Mesenchymal stem cell (in vitro differentiated cells and primary cell): ENCODE data around the gene SUSD5.

Experiments used
- DNase-seq: peaks from one replicate; pipeline ENCODE4 v3.0.0-alpha.2; 2013
- H2AFZ ChIP-seq: one replicate; pipeline ENCODE4 v1.6.1; 2013; ENCODE audit warnings: low read depth, mild to moderate bottlenecking, control low read depth, inconsistent platforms, low read length, moderate library complexity
- H2AK5ac ChIP-seq: 2 replicates; pipeline ENCODE4 v1.6.1; 2013; ENCODE audit warnings: low read length, moderate library complexity, mild to moderate bottlenecking, inconsistent platforms; ENCODE audit not compliant: severe bottlenecking
- H2BK120ac ChIP-seq: one replicate; pipeline ENCODE4 v1.6.1; 2013; ENCODE audit warnings: low read depth, mild to moderate bottlenecking, inconsistent platforms, low read length, moderate library complexity
- H2BK12ac ChIP-seq, 2 experiments: one replicate each; pipeline ENCODE4 v1.6.1; 2013; ENCODE audit warnings: inconsistent platforms in 2 of 2, low read length in 2 of 2, mild to moderate bottlenecking in 2 of 2, moderate library complexity in 2 of 2, control low read depth in 1 of 2
- H2BK15ac ChIP-seq: one replicate; pipeline ENCODE4 v1.6.1; 2013; ENCODE audit warnings: mild to moderate bottlenecking, low read depth, inconsistent platforms; ENCODE audit not compliant: poor library complexity, severe bottlenecking
- H2BK5ac ChIP-seq: 2 replicates; pipeline ENCODE4 v1.6.1; 2013; ENCODE audit warnings: low read depth, mild to moderate bottlenecking, low read length, control low read depth, inconsistent platforms; ENCODE audit not compliant: poor library complexity, severe bottlenecking
- H3K14ac ChIP-seq, 2 experiments: one replicate each; pipeline ENCODE4 v1.6.1; 2013; ENCODE audit warnings: inconsistent platforms in 2 of 2, low read length in 2 of 2, control low read depth in 1 of 2, mild to moderate bottlenecking in 1 of 2, moderate library complexity in 1 of 2
- H3K18ac ChIP-seq, 2 experiments: one replicate each; pipeline ENCODE4 v1.6.1; 2013; ENCODE audit warnings: inconsistent platforms in 2 of 2, low read length in 2 of 2, control low read depth in 1 of 2, low read depth in 1 of 2, mild to moderate bottlenecking in 1 of 2
- H3K23ac ChIP-seq, 2 experiments: one replicate each; pipeline ENCODE4 v1.6.1; 2013; ENCODE audit warnings: inconsistent platforms in 2 of 2, low read length in 2 of 2, mild to moderate bottlenecking in 2 of 2, moderate library complexity in 2 of 2, control low read depth in 1 of 2
- H3K27ac ChIP-seq: 2 replicates; pipeline ENCODE4 v1.5.1; 2013; ENCODE audit warnings: mild to moderate bottlenecking, moderate library complexity, low read length, control low read depth, inconsistent platforms; ENCODE audit not compliant: poor library complexity, severe bottlenecking
- H3K27me3 ChIP-seq, 2 experiments: 2 replicates each; pipeline versions ENCODE4 v1.6.1 to v1.7.0; 2013; ENCODE audit warnings: low read length in 2 of 2, mild to moderate bottlenecking in 2 of 2, moderate library complexity in 2 of 2, control low read depth in 1 of 2, inconsistent platforms in 1 of 2; ENCODE audit not compliant: control insufficient read depth in 1 of 2, insufficient read depth in 1 of 2
- H3K36me3 ChIP-seq, 2 experiments: 2 replicates each; pipeline versions ENCODE4 v1.6.1 to v1.7.0; 2013; ENCODE audit warnings: low read length in 2 of 2, control low read depth in 1 of 2, inconsistent platforms in 1 of 2, low read depth in 1 of 2, mild to moderate bottlenecking in 1 of 2; ENCODE audit not compliant: insufficient read depth in 2 of 2, control insufficient read depth in 1 of 2
- H3K4ac ChIP-seq, 2 experiments: one replicate each; pipeline ENCODE4 v1.6.1; 2013; ENCODE audit warnings: inconsistent platforms in 2 of 2, low read length in 2 of 2, mild to moderate bottlenecking in 2 of 2, moderate library complexity in 2 of 2, control low read depth in 1 of 2, low read depth in 1 of 2
- H3K4me1 ChIP-seq: 2 replicates; pipeline ENCODE4 v1.6.1; 2013; ENCODE audit warnings: low read depth, low read length, control low read depth; ENCODE audit not compliant: control insufficient read depth, insufficient read depth
- H3K4me2 ChIP-seq: 2 replicates; pipeline ENCODE4 v1.6.1; 2013; ENCODE audit warnings: low read length, mild to moderate bottlenecking, inconsistent platforms; ENCODE audit not compliant: poor library complexity, severe bottlenecking
- H3K4me3 ChIP-seq, 2 experiments: 2 replicates each; pipeline versions ENCODE4 v1.5.1 to v1.7.0; 2013; ENCODE audit warnings: low read length in 2 of 2, mild to moderate bottlenecking in 2 of 2, control low read depth in 1 of 2, low read depth in 1 of 2; ENCODE audit not compliant: insufficient read depth in 1 of 2
- H3K79me1 ChIP-seq: replicated peaks from 2 replicates; pipeline ENCODE4 v1.6.1; 2013; ENCODE audit warnings: mild to moderate bottlenecking, control low read depth, low read length, inconsistent platforms; ENCODE audit not compliant: poor library complexity, severe bottlenecking
- H3K9ac ChIP-seq: 2 replicates; pipeline ENCODE4 v1.7.0; 2013; ENCODE audit warnings: mild to moderate bottlenecking, low read length, moderate library complexity
- H3K9me3 ChIP-seq: 2 replicates; pipeline ENCODE4 v1.7.0; 2013; ENCODE audit warnings: mild to moderate bottlenecking, low read length; ENCODE audit not compliant: control insufficient read depth
- H4K8ac ChIP-seq: one replicate; pipeline ENCODE4 v1.6.1; 2013; ENCODE audit warnings: inconsistent platforms, mild to moderate bottlenecking, low read length, moderate library complexity
- H4K91ac ChIP-seq: one replicate; pipeline ENCODE4 v1.6.1; 2013; ENCODE audit warnings: mild to moderate bottlenecking, low read length, inconsistent platforms
- WGBS: methylation state at CpG from one replicate; pipeline ENCODE4 v1.1.7; 2013; ENCODE audit warnings: mixed read lengths; 5-methylcytosine and 5-hydroxymethylcytosine counted together

Gene SUSD5

DNA sequence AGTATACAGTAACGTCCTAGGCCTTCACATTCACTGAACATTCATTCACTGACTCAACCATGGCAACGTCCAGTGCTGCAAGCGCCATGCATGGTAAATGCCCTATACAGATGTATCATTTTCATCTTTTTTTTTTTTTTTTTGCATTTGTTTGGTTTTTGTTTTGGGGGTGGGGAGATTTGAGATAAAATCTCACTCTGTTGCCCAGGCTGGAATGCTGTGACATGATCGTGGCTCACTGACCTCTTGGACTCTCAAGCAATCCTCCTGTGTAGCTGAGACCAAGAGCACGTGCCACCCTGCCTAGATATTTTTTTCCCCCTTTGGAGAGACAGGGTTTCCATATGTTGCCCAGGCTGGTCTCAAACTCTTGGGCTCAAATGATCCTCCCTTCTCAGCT lies 37.4 kb downstream of the SUSD5 start:
- no peak overlapping the region for H3K18ac ChIP-seq
- H3K4me2 ChIP-seq, result no peak overlapping the region
- no peak overlapping the region for H2BK120ac ChIP-seq

DNA sequence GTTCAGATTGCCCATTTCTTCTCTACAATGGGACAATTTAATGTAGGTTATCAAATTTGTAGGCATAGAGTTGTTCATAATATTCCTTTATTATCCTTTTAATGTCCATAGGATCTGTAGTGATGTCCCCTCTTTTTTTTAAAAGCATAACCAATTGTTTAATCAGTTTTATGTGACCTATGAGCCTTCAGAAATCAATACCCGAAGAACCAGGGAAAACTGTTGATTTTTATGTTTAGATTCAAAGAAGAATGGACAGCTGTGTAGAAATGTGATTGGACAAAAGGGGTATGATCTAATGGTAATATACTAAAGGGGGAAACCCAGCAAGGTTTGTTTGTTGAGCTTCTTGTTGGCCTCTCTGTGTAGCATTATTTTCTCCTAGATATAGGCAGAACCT lies 39.5 kb downstream of the SUSD5 start:
- DNase-seq, result no peak
- no peak overlapping the region for H2BK5ac ChIP-seq
- no peak overlapping the region for H4K91ac ChIP-seq
- no peaks in the 10 kb centered on the region for H3K27me3 ChIP-seq
- H2BK12ac ChIP-seq, result no peak overlapping the region
- H3K23ac ChIP-seq, result no peak overlapping the region
- H3K18ac ChIP-seq, result no peak overlapping the region
- no peak overlapping the region for H4K8ac ChIP-seq
- no peaks in the 10 kb centered on the region for H3K79me1 ChIP-seq
- no peak overlapping the region for H2BK15ac ChIP-seq
- H3K27ac ChIP-seq, result no peak overlapping the region
- no peak overlapping the region for H3K9ac ChIP-seq
- no peak overlapping the region for H2AFZ ChIP-seq
- WGBS, result 83% methylated on average over 1 of the region's 1 CpG
- no peak overlapping the region for H3K4me3 ChIP-seq
- H3K4me2 ChIP-seq, result no peak overlapping the region
- no peak overlapping the region for H3K14ac ChIP-seq
- no peak overlapping the region for H2BK120ac ChIP-seq
- no peaks in the 10 kb centered on the region for H3K4me1 ChIP-seq
- H3K4ac ChIP-seq, result no peak overlapping the region
- H2AK5ac ChIP-seq, result no peak overlapping the region
- no peaks in the 10 kb centered on the region for H3K36me3 ChIP-seq
- peaks cover 9% of the 10 kb centered on the region for H3K9me3 ChIP-seq

More for the DNA sequence above, 37.4 kb downstream of the SUSD5 start:
- DNase-seq, result no peak
- Histone ChIP-seq H3K79me1 (no peaks in the 10 kb centered on the region), H2BK5ac (no peak overlapping the region), H4K91ac (no peak overlapping the region), H3K4me3 (no peak overlapping the region), H3K9me3 (peaks cover 9% of the 10 kb centered on the region), H3K36me3 (no peaks in the 10 kb centered on the region), H3K14ac (no peak overlapping the region), H3K27ac (no peak overlapping the region), H3K4me1 (no peaks in the 10 kb centered on the region), H2AFZ (no peak overlapping the region), H2AK5ac (no peak overlapping the region), H4K8ac (no peak overlapping the region), H2BK15ac (no peak overlapping the region), H3K9ac (no peak overlapping the region), H2BK12ac (no peak overlapping the region), H3K27me3 (no peaks in the 10 kb centered on the region), H3K4ac (no peak overlapping the region), H3K23ac (no peak overlapping the region)
- WGBS, result 84% methylated on average over 2 of the region's 5 CpGs

DNA sequence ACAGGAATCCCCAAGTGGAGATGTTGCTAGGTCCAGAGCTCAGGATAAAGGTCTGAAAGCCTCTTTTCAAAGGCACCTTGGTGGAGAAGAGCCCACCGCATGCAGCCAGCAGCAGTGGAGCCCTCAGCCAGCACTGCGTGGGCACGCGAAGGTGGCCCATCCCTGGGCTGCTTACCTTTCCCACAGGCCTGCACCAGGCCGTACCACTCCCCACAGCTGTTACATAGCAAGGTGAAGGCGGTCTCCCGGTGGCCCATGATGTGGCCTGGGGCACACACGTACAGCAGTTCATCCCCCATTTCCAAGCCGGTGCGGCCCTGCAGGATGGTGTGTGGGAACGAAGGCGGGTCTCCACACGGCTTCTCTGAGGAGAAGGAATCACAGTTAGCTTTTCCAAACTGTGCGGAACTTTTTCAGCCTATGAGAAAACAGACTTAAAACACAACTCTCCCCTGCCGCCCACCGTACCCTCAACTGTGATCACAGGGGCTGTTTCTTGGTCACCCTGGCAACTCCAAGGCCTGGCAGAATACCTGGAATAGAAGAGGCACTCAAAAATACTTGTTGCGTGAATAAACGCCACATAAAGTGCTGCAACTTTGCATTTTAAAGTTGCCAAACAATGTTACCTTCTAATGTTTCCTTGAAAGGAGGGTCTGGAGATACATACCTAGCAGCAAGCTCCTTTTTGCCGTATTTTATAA lies 43.7 kb downstream of the SUSD5 start:
- H3K23ac ChIP-seq, result no peak overlapping the region
- no peak overlapping the region for H2BK120ac ChIP-seq
- H4K8ac ChIP-seq, result peak overlapping the region; percentile 35
- H3K14ac ChIP-seq, result peak overlapping the region in 1 of 2 experiments; percentile 76
- no peak overlapping the region for H2BK5ac ChIP-seq
- H3K4me2 ChIP-seq, result no peak overlapping the region
- H3K27me3 ChIP-seq, result peaks cover 0 to 5% of the 10 kb centered on the region in 2 experiments
- no peaks in the 10 kb centered on the region for H3K4me1 ChIP-seq
- DNase-seq, result no peak
- H4K91ac ChIP-seq, result no peak overlapping the region
- H2BK12ac ChIP-seq, result no peak overlapping the region
- no peak overlapping the region for H2AFZ ChIP-seq
- H3K9me3 ChIP-seq, result peaks cover 9% of the 10 kb centered on the region
- no peak overlapping the region for H3K9ac ChIP-seq
- H2BK15ac ChIP-seq, result no peak overlapping the region
- H3K18ac ChIP-seq, result no peak overlapping the region
- no peak overlapping the region for H3K4ac ChIP-seq
- H3K27ac ChIP-seq, result no peak overlapping the region
- H2AK5ac ChIP-seq, result no peak overlapping the region
- no peaks in the 10 kb centered on the region for H3K36me3 ChIP-seq
- 92% methylated on average over 19 of the region's 19 CpGs for WGBS
- H3K79me1 ChIP-seq, result no peaks in the 10 kb centered on the region
- H3K4me3 ChIP-seq, result no peak overlapping the region

DNA sequence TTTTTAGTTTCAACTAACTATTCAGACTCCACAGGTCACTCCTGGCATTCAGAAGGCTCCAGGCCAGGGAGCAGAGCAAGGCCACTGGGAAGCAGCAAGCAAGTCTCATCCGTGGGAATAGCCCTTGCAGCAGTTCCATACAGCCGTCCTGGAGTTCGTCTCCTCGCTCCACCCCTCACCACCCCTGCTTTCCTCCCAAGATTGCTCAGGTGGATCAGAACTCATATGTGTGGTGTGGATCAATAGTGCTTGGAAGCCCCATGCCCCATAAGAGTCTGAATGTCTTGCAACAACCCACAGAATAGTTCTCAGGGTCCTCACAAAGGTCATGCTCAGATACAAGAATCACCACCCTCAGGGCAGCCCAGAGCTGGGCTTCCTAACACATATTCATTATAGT lies 44.5 kb downstream of the SUSD5 start:
- H2BK120ac ChIP-seq, result no peak overlapping the region
- no peak overlapping the region for H2AFZ ChIP-seq
- H3K36me3 ChIP-seq, result no peaks in the 10 kb centered on the region
- H3K14ac ChIP-seq, result no peak overlapping the region
- no peaks in the 10 kb centered on the region for H3K4me1 ChIP-seq
- H3K9ac ChIP-seq, result no peak overlapping the region
- H2BK12ac ChIP-seq, result no peak overlapping the region
- no peak overlapping the region for H3K23ac ChIP-seq
- no peaks in the 10 kb centered on the region for H3K79me1 ChIP-seq
- no peak overlapping the region for H4K8ac ChIP-seq
- no peak overlapping the region for H3K4me2 ChIP-seq
- H2AK5ac ChIP-seq, result no peak overlapping the region
- no peak for DNase-seq
- H3K4me3 ChIP-seq, result no peak overlapping the region
- H3K9me3 ChIP-seq, result peaks cover 4% of the 10 kb centered on the region
- WGBS, result 50% methylated on average over 1 of the region's 4 CpGs
- H4K91ac ChIP-seq, result no peak overlapping the region
- peak overlapping the region; percentile 17 for H2BK15ac ChIP-seq
- no peak overlapping the region for H3K27ac ChIP-seq
- H2BK5ac ChIP-seq, result no peak overlapping the region
- peaks cover 0 to 5% of the 10 kb centered on the region in 2 experiments for H3K27me3 ChIP-seq
- H3K18ac ChIP-seq, result no peak overlapping the region
- no peak overlapping the region for H3K4ac ChIP-seq
